ENCODE measurements around the gene EVA1C. TPM values are rescaled to one million over a fixed set of nuclear protein-coding genes. Genes with fewer than 3 reads are reported as not detected.

The EVA1C gene
- total RNA-seq, 1 experiment from 2014 or later, result 0.98 TPM

- H3K4ac ChIP-seq (ENCODE audit: low read depth, low read length), result no peak overlapping the region
- Mint-ChIP-seq H3K4me1 (peaks cover 0 to 3% of the 10 kb centered on the region in 2 experiments; a peak in 1 of 4 replicates), H3K27me3 (ENCODE audit: low read depth) (no peaks in the 10 kb centered on the region; the same call in none of the 2 replicates), H3K36me3 (ENCODE audit: insufficient read depth in 1 of 3, low read depth in 3 of 3) (peaks cover 6 to 7% (median 6%) of the 10 kb centered on the region in 3 experiments; a peak in 4 of 7 replicates), H3K27ac (no peak overlapping the region), H3K9me3 (peaks cover 7 to 12% of the 10 kb centered on the region in 2 experiments), H3K4me3 (no peak overlapping the region)
- H3K4me1 ChIP-seq (ENCODE audit: insufficient read depth, low read length), result no peaks in the 10 kb centered on the region; the same call in 1 of the 2 replicates
- H3K9me3 ChIP-seq (ENCODE audit: control insufficient read depth, low read depth, low read length), result no peaks in the 10 kb centered on the region
- no peak overlapping the region for H3K23ac ChIP-seq (ENCODE audit: insufficient read length, low read depth, low read length)
- H2BK5ac ChIP-seq (ENCODE audit: insufficient read length, low read length), result no peak overlapping the region
- no peak for DNase-seq
- no peak overlapping the region for H3K9ac ChIP-seq (ENCODE audit: extremely low read depth, insufficient read length, low read length)
- no peak overlapping the region for H2BK20ac ChIP-seq (ENCODE audit: low read depth, low read length, poor library complexity, severe bottlenecking)
- H2AFZ ChIP-seq (ENCODE audit: low read length), result no peak overlapping the region
- no peaks in the 10 kb centered on the region for H4K20me1 ChIP-seq (ENCODE audit: control insufficient read depth, insufficient read depth, insufficient read length)
- no peak for TF ChIP-seq CTCF (conservative IDR thresholded peaks at IDR 0.05)
- no peak overlapping the region for H2BK120ac ChIP-seq (ENCODE audit: low read depth, low read length, poor library complexity, severe bottlenecking)
- H3K27me3 ChIP-seq (ENCODE audit: insufficient read depth, low read length), result no peaks in the 10 kb centered on the region
- H3K79me2 ChIP-seq (ENCODE audit: insufficient read depth, low read length), result no peaks in the 10 kb centered on the region
- no peak overlapping the region for H3K4me2 ChIP-seq (ENCODE audit: insufficient read depth, insufficient read length, low read length)
- no peak overlapping the region for H2BK15ac ChIP-seq (ENCODE audit: low read depth, low read length)
- no CpG with 5 or more reads among the region's 5 CpGs for WGBS (ENCODE audit: extremely low coverage, insufficient read length, low lambda C conversion rate)
- H3T11ph ChIP-seq (ENCODE audit: low read length), result no peak overlapping the region
- no peak overlapping the region for H3K56ac ChIP-seq (ENCODE audit: insufficient read length, low read depth, low read length)
- H2AK5ac ChIP-seq (ENCODE audit: insufficient read length, low read length), result no peak overlapping the region
- no peak overlapping the region for H4K5ac ChIP-seq (ENCODE audit: insufficient read length, low read depth, low read length)
- no peak overlapping the region for H2BK12ac ChIP-seq (ENCODE audit: insufficient read length, low read depth, low read length)
- no peak overlapping the region for H4K91ac ChIP-seq (ENCODE audit: insufficient read length, low read depth, low read length)
- H3K18ac ChIP-seq (ENCODE audit: insufficient read length, low read depth, low read length), result no peak overlapping the region
- H3K23me2 ChIP-seq (ENCODE audit: insufficient read length, low read depth, low read length, poor library complexity, severe bottlenecking), result no peaks in the 10 kb centered on the region
- no peak overlapping the region for H4K8ac ChIP-seq (replicated peaks; ENCODE audit: insufficient read length, low read depth, low read length)
- H3K14ac ChIP-seq (ENCODE audit: insufficient read depth, low read length), result no peak overlapping the region
- no peaks in the 10 kb centered on the region for H3K79me1 ChIP-seq (ENCODE audit: insufficient read depth, low read depth, low read length, poor library complexity, severe bottlenecking)
- H3K27ac ChIP-seq (ENCODE audit: insufficient read length, low read depth, low read length), result no peak overlapping the region
These were observed 34.7 kb downstream of the EVA1C start for GRCh38 chr21:32447224-32447623.
